Stimulated activated CD4-positive, alpha-beta T cell treated with anti-CD3 and anti-CD28 coated beads, Interleukin-4, amount 100 ng/mL, for 4 hours (primary cell): ENCODE data around the gene CYP4A22.
"Not testable (repeated sequence)": the region's sequence is repeated elsewhere in the genome, so short reads cannot be mapped to it uniquely, and the experiment has no call there.

Source experiments
- DNase-seq, 2 experiments: peaks; one replicate each; pipeline ENCODE4 v3.0.0-alpha.2; 2020

The CYP4A22 gene

GRCh38 chr1:47137198-47137597, at the start of gene CYP4A22:
TSS of gene CYP4A22 (plus strand) at chr1:47137441. CDS start at chr1:47137486, 45 bp downstream.
- DNase-seq = no peak

- not testable (repeated sequence) for DNase-seq
These were observed 47.9 kb upstream of the CYP4A22 start for GRCh38 chr1:47089356-47089755.

DNA sequence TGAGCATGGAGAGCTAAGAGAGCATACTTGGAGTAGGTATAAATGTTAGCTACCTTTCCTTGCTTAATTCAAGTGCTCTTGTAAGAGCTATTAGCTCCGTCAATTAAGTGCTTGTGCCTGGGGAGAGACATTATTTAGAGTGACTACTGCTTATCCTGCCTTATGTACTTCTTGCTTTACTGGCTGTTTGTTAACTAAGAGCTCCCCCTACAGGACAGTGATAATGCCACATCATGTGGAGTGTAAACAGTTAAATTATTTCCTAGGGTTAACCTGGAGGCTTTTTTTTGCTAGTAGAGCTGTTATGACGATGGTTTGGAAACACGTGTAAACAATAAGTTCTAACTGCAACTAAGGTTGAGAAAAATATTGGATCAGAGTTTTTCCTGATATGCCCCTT, 45.8 kb upstream of the CYP4A22 start:
- not testable (repeated sequence) for DNase-seq

DNA sequence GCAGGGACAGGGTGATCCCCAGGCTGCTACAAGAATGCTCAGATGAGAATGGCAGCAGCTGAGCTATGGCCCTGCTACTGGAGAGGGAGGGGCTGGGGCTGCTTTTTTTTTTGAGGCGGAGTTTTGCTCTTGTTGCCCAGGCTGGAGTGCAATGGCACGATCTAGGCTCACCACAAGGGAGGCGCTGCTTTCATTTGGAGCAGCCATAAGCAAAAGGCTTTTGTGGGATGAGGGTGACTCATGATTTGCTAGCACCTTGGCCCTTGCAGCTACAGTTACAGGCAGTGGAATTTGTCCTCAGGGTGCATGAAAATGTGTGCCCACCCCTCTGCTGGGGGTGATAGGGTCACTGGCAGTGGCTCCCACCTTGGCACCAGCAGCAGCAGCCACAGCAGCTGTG, 32.4 kb upstream of the CYP4A22 start:
- no peak for DNase-seq

DNA sequence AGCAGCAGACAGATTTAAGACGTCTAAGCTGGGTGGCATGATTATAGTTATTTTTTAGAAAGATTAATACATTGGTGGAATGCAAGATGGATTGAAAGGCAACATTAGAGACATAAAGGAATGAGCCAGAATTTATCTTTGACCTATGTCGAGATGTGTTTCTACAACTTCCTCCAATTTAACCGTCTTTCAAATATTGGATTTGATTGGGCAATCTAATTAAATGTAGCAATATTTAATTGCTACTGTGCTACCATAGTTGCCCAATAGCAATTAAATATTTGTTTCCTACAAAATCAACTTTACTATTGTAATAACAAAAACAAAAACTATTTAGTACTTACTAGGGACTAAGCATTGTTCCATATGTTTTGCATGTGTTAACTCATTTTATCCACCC, 30.4 kb upstream of the CYP4A22 start:
- DNase-seq = no peak

DNA sequence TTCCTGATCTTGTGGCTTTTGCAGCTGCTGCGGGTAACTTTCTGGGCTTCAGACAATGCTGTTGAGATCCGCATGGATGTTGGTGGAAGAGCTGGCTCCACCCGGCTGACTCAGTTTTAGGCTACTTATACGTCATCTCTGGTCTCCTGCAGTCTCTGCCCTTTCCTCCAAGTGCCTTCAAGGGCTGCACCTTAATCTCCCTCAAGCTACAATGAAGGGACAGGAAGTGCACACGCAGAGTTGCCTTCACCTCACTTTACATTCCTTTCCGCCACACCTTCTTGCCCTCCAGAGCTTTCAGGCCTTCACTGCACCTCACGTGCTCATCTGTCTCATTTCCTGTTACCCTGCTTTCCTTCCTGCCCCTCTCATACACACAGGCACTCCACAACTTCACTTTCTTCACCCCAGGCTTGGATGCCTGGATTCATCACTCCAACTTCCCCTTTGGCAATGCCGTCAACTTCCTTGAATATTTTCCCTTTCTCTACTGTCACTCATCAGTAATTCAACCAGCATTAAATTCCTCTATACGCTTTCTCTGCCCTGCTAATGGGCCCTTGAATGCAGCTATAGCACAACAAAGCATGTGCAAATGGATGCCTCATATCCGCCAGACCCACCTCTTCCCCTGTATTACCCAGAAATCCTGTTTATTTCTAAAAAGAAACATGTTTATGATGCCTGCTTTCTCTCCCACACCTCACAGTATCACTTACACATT, 29.2 kb upstream of the CYP4A22 start:
- not testable (repeated sequence) for DNase-seq

DNA sequence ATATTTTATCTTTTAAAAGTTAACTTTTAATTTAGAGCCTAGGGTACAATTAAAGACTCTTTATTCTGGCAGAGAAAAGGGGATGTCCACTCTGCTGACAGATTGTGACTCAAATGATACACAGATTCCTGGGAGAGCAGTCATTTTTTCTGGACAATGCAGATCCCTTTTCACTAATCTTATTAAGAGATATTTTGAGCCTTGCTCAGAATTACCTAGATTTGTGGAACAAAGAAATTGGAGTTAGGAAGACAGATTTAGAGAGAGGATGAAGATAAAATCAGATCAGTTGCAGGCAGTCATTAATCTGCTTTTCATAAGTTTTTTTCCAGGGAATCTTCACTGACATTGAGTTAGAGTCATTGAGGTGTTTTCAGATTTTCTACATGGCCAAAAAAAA, 27.8 kb upstream of the CYP4A22 start:
- not testable (repeated sequence) for DNase-seq

DNA sequence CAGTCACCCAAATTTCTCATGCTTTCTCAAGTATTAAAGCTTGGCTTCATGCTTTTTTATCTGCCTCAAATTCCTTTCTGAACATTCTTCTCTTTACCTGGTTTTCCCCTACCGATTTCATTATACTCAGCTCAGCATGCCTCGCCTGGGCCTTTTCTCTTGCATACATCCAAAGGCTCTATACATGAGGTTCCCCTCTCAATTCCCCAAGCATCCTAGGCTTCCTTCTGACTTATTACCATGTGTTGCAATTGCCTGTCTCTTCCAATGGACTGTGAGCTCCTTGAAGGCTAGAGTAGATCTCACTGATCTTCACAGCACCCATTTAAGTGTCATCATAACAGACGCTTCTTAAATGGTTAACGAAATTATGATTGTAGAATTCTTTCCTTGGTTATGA, 24.1 kb upstream of the CYP4A22 start:
- DNase-seq = no peak

DNA sequence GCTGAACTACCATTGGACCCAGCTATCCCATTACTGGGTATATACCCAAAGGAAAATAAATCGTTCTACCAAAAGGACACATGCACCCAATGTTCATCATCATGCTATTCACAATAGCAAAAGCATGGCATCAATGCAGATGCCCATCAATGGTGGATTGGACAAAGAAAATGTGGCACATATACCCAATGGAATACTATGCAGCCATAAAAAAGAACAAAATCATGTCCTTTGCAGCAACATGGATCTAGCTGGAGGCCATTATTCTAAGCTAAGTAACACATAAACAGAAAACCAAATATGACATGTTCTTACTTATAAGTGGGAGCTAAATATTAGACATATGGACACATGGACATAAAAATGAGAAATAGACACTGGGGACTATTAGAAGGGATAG, 16.2 kb upstream of the CYP4A22 start:
- DNase-seq = not testable (repeated sequence)

DNA sequence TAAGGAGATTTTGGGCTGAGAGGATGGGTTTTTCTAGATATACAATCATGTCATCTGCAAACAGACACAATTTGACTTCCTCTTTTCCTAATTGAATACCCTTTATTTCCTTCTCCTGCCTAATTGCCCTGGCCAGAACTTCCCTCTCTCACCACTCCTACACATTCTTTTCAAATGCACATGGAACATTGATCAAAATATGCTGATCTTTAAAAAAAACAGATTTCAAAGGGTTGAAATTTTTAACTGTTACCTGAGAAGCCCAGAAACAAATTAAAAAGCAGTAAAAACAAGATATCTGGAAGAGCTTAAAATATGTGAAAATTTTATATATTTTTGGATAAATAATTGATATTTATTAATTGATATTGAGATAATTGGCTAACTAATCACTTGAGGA, 12.4 kb upstream of the CYP4A22 start:
- DNase-seq = not testable (repeated sequence)

GRCh38 chr1:47126997-47127396, 10.2 kb upstream of the CYP4A22 start:
- DNase-seq = not testable (repeated sequence)

DNA sequence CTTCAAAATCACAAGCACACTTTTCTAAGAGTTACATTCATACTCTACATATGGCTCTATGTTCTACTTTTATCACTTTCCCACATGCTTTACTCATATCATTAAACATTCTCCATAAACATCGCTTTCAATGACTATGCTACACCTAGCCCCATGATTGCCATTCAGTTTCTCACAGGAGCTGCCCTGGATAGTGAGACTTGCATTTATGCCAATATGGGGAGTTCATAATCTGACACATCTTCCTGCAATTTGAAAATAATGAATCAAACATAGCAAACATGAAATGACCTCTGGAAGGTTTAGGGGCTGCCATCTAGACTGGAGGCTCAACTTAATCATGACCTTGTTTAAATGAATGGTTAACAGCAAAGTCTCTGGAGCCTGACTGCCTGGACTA, 9.0 kb upstream of the CYP4A22 start:
- DNase-seq = no peak

DNA sequence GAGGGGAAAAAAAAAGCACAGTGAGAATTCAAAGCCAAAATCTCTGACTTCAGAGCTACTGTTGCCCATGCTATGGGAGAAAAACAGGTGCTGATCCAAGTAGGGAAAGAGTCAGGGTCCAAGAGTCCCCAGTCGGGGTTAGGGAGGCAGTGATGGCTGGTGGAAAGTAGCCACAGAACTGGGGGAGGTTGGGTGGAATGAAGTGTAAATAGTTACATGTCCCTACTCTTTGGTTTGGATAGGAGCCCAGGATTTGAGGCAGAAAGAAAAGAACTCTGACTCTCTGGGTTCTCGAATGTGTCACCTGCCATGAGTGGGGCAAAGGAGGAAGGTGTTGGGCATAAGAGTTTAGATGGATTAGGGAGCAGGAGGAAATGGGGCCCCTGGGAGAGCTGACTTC, 8.4 kb upstream of the CYP4A22 start:
- not testable (repeated sequence) for DNase-seq

DNA sequence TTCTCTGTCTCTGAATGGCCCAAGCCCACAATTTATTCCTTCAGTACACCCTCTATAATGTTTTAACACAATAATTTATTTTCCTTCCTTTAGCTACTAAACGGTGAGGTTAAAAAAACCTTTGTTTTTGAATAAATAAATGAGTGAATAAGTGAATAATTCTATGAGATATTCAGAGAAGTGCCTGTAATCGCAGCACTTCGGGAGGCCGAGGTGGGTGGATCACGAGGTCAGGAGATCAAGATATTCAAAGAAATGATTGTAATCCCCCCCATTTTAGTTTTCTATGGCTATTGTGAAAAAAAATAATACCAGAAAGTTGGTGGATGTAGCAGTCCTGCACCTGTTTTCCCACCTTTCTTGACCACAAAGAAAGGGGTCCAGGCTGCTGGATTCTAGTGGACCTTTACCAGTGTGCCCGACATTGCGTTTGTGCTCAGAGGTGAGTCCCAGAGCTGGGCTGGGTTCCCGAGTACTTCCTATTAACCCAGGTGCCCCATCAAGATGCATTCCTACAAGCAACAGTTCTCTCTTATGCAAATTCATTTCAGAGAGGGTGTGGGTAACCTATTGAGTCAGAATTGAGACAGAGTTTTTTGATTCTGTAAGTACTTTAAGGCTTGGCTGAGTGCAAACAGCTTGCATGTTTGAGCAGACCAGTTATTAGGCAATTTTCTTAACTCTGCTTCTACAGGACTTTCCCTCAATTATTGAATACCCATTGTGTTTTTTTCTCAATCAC, 7.6 kb upstream of the CYP4A22 start:
- DNase-seq = not testable (repeated sequence)

GRCh38 chr1:47132665-47133064, 4.6 kb upstream of the CYP4A22 start:
- DNase-seq = not testable (repeated sequence)

DNA sequence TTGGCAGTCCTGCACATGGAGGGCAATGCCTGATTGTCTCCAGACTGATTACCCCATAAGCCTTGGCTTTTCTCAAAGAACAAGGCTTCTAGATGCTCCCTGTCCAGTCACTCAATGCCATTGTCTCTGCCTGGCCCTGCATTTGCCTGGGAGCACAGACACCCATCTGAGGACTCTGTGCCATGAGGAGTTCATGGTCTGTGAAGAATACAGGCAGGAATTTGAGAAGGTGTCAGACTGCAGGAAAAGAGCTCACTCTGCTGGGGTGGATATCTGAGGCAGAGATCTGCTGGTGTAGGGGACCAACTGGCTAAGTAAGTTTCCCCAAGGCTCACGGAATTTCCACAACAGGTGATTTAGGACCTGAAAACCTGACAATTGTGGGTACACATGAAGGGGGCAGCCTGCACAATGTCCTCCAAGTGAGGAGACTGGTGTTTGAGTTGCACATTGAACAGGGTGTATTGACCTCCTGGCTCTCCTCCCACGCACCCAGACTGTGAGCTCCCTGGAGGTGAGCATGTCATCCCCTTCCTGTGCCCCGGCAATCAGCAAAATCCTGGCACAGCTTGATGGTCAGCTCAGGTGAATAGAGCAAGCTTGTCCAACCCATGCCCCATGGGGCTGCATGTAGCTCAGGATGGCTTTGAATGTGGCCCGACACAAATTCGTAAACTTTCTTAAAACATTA, 829 bp downstream of the CYP4A22 start:
- DNase-seq = no peak

- DNase-seq = not testable (repeated sequence)
These were observed 3.1 kb downstream of the CYP4A22 start for GRCh38 chr1:47140358-47140757.

DNA sequence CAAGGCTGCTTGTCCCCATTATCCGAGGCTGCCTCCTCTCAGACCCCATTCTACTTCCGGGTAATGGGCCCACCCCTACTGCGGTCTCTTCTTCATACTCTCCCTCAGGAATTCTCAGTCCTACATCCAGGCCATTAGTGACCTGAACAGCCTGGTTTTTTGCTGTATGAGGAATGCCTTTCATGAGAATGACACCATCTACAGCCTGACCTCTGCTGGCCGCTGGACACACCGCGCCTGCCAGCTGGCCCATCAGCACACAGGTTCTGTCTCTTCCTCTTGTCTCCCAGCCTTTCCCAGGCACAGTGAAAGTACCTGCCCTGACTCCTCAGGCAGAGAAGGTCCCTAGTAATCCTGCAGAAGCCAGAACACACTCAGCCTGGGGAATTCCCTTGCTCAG, 6.4 kb downstream of the CYP4A22 start:
- DNase-seq = not testable (repeated sequence)

GRCh38 chr1:47146495-47146894, 9.3 kb downstream of the CYP4A22 start:
- DNase-seq = not testable (repeated sequence)

GRCh38 chr1:47147047-47147785, 10.0 kb downstream of the CYP4A22 start:
- DNase-seq = no peak

DNA sequence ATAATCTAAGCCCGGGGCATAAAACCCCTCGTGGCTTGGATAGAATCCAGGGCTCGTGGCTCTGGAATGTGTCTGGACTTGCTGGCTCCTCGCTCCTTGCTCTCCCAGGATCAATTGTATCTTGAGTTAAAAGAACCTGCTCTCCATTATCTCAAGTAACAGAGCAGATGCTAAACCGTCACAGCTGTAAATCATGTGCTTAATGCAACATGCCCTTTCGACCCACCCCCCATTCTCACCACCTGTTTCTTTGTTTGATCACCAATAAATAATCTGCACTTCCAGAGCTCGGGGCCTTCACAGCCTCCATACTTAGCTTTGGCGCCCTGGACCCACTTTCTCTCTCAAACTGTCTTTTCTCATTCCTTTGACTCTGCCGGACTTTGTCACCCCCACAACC, 11.9 kb downstream of the CYP4A22 start:
- not testable (repeated sequence) for DNase-seq

GRCh38 chr1:47156457-47156856, 19.2 kb downstream of the CYP4A22 start:
- DNase-seq = not testable (repeated sequence)

- DNase-seq = not testable (repeated sequence)
These were observed 20.7 kb downstream of the CYP4A22 start for GRCh38 chr1:47157957-47158356.
